Measurements from ENCODE around the gene GADL1.

Gene GADL1

DNA sequence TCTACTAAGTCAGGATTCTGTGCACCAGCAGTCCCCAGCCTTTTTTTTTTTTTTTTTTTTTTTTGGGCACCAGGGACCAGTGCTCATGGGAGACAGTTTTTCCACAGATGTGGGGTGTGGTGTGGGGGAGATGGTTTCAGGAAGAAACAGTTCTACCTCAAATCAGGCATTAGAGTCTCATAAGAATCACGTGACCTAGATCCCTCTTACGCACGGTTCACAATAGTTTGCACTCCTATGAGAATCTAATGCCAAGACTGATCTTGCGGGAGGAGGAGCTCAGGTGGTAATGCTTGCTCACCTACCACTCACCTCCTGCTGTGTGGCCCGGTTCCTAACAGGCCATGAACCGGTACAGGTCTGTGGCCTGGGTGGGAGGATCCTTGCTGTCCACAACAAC, 88.8 kb downstream of the GADL1 start:
- DNase-seq: no peak

DNA sequence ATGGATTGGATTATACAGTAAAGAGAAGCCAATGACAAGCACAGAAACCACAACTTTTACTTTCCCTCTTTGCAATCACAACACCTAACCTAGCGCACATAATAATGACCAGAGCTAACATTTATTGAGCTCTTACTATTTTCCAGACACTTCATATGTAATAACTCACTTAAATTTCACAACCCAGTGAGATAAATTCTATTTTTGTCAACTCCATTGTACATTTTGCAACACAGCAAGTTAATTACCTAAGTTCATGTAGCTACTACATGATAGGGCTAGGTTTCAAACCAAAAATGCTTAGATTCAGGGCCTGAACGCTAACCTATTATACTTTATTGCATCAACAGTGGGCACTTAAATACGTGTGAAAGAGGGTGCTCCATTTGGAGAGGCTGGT, 89.5 kb downstream of the GADL1 start:
- DNase-seq: peak; percentile 7

DNA sequence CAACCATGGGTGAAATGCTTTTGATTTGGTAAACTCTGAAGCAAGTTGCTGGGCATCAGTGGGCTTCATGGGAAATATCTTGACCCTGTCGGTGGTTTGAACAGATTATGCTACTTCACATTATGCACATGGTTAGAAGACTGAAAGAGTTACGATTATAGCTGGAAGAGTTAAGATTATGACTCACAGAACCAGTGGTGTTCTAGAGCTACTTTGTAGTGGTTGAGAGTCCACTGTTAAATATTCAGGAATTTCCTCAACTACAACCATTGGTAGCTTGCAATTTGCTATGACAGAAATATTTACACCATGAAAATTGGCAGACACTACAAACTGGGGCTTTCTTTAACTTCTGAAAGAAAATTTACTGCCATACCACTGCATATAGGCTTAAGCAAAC, 99.3 kb downstream of the GADL1 start:
- no peak for DNase-seq

DNA sequence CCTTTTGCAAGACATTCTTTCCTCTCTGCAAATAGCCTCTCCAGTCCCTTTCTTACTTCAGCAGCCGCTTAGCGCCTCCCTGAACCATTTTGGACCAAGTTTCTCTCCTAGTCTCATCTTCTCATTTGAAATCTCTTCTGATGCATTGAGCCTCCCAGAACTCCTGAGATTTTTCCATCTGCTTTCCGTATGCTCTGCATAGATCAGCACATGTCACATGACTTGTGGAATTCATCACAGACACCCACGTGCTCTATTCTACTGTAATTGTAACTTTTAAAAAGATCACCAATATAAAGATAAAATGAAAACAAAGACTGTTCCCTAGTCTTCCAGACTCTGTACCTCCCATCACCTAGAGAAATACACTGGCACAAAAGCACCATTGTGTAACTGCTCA, 100.7 kb downstream of the GADL1 start:
- no peak for DNase-seq

DNA sequence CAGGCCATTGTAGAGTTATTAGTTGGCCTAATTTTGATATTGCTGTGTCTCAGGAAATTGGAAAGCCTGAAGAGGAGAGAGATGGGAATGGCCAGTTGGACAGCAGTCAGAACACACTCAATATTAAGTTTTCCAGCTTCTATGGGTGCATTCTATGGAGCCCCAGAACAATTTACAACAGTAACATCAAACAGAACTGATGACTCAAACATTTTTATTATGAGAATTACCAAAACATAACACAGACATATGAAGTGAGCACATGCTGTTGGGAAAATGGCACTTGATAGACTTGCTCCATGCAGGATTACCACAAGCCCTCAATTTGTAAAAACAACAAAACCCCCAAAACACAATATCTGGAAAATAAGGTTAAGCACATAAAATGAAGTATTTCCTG, 104.3 kb downstream of the GADL1 start:
- DNase-seq: no peak

DNA sequence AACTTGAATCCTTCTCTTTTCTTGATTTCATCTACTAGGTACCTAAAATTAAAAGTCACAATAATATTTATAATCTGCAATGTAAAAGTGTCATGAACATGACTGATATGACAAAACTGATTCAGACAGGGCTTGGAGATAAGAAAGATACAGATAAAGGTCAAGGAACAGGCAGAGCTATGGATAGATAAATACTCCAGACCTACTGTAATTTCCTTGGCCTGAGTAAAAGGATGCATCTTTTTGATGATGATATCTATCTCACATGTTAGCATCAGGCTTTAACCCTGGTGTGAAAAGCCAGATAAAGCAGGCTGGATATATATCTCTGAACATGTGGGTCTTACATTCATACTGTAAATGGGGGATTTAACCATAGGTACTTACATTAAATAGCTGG, 108.1 kb downstream of the GADL1 start:
- DNase-seq: no peak

DNA sequence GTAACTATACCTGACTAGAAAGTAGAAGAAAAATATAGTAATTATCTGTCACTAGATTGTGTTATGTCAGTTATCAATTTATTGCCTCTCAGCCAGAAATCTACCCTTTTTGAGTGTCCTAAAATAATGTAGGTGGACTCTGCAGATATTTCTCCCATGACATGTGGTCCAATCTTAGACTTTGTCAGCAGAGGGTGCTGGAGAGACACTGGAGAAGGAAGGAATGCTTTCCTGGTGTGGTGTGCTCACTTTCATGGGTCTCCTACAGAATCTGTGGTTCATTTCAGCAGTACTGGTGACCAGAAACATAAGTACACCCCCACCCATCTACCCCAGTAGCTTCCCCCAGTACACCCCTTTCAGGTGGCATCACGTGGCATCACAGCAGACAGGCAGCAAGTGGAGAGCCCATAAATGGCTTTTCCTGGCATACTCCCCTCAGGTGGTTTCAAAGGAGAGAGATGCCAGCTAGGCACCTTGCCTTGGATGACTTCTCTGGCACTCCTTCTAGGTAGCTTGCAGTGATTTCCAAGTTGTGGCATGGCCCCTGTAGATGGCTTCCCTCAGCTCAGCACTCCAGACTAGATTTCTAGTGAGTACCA, 114.7 kb downstream of the GADL1 start:
- DNase-seq: peak; percentile 33

DNA sequence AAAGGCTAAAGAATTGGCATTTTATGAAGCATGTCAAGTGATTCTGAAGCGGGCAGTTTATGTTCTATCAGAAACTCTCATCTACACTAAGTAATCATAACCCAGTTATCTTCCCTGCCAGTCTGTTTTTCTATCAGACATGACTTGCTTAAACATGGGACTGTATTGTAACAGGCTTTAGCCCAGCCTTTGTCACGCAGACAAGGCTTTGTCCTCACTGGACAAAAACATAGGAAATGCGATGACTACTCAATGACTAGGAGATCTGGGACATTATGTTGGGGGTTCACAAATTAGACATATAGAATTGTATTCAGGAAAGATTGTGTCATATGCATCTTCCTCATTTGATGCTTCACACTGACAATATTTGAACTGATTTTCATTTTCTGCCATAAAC, 115.5 kb downstream of the GADL1 start:
- DNase-seq: peak; percentile 76

DNA sequence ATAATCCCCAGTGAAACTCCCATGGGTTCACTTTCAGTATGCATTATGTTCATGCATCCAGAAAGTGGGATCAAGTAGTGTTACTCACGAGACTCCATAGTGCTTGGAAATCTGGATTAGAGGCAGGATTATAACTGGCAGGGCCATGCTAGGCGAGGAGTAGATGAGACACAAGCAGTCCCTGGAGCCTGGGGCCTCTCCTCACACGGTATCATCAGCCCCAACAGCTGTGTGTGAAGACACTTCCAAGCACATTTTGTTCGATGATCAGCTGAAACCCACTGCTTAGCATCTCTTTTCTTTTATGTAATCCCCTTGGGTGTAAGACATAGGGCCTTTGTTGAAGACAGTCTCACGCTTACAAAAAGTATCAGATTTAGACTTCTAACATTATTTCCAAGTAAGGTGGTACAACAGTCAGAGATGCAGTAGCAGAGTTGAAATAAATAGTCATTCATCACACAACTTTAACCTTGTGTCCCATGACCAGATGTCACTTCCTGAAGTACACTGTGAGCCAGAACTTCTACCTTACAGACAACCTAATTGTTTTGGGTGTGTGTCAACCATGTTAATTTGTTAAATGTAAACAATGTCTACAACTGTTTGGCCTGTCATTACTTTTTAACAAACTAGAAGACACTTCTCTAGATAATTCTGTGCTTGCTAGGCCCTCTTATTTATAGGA, 116.9 kb downstream of the GADL1 start:
- DNase-seq: no peak

DNA sequence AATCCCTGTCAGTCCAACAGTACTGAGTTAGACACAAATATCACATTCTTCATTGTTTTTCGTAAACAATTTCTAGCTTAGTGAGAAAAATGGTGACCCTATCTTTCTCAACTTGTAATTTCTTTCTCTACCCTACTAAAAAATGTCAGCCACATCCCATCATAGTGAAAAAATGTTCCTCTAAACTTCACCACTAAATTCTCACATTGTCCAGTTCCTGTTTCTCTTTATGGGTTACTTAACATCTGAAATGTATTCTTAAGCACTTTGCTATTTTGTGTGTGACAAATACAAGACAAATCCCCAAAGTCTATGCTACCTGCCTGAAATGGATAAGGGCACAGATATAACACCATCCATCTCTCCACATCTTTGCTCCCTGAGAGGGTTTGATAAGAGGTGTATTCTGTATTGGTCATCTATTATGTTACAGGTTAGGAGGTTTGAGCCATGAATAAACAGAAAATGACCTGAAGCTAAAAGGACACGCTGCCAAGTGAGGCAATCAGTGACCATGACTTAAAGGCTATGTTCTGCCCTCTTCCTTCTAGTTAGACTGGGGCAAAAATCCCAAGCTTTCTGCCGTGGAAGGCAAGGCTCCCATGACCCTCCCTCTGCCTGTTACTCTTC, 118.2 kb downstream of the GADL1 start:
- no peak for DNase-seq

DNA sequence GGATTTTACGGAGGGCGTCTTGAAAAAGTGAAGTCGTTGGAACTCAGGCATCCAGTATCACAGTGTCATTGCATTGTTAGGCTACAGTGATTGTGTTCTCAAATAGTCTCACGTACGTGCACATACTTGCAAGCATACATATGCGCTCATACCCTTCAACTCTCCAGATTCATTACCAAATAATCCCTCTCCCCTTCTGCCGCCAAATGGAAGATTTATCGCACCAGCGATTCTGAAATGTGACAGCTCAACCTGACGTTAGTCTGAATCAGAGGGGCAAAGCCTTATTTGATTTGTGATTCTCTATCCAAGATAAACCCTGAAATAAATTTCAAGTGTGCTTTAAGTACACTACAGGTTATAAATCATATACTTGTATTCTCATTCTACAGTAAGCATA, 119.4 kb downstream of the GADL1 start:
- DNase-seq: no peak

DNA sequence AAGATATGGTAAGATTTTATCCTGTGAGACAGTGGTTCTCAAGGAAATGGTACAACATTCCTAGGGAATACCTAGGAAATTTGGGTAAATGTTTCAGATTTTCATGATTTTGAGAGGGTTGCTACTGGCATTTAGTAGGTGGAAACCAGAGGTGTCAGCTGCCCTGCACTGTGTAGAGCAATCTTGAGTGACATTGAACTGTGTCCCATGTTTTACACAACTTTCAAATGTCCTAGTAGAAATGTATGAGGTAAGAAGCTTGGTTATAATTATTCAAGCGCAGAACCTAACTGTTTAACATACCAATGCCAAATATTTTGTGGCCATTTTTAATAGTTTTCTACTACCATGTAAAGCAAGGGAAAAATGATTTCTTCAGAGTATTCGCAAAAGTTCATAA, 120.4 kb downstream of the GADL1 start:
- DNase-seq: no peak

DNA sequence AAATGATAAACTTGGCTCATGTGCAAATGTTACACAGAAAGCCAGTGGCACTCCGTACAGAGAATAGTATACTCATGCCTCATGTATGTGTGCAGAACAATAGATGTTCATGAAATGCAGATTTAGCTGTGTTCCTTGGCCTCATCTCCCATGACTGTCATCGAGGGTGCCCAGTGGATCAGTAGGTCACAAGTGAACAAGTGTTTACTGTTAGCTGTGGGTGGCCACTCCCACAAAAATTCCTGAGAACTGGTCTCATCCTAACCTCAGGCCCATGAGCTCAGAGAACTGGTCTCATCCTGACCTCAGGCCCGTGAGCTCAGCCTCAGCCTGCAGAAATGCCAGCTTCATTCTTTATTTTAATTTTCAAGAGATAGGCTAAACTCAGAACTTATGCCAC, 124.1 kb downstream of the GADL1 start:
- peak; percentile 27 for DNase-seq

DNA sequence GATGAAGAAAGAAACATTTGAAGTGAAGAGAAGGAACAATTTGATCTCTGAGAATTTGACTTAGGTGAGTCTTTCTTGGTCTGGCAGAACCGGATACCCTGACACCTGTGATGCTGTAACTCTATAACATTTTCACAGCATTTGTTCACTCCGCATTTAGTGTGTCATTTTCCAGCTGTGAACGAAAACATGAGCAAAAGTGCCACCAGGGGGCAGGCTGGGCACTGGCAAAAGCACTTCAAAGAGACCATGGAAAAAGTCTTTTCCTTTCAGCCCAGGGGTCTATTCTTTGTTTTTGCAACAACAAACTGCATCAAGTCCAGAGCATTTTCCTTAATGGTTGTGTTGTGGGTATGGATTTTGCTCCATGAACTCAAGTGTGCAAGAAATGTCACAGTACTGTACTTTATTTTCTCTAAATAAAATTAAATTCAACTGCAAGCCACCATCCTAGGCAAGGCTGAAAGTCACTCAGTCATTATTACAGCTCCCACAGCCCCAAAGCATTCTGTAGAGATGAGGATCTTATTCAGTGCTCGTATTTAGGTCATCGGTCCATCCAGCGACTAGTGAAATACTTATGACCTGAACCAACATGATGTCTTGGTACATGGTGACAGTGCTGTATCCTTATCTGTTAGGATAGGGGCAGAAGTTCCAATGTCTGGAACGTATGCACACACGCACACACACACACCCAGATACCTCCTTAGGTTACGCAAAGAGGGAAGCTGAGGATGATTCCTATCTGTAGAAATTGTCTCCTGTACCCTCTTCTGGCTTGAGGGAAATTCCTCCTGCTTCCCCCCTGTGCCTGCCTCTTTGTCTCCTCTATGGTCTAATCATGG, 125.5 kb downstream of the GADL1 start:
- DNase-seq: peak; percentile 73

DNA sequence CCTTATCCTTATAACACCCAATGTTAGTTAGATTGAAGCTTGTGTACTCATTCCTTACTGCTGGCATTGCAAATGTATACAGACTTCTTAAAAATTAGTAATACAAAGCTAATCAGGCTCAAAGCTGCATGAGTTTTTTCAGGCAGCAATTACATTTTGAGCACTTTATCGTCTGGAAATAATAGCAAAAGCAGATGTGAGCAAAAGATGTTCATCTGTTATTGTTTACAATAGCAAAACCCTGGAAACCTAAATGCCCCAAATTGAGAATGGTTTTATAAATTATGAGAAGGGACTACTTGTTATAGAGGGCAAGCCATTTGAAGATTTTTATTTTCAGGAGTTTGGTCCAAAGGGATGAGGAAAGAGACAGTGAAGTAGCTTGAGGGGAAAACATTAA, 126.4 kb downstream of the GADL1 start:
- no peak for DNase-seq

DNA sequence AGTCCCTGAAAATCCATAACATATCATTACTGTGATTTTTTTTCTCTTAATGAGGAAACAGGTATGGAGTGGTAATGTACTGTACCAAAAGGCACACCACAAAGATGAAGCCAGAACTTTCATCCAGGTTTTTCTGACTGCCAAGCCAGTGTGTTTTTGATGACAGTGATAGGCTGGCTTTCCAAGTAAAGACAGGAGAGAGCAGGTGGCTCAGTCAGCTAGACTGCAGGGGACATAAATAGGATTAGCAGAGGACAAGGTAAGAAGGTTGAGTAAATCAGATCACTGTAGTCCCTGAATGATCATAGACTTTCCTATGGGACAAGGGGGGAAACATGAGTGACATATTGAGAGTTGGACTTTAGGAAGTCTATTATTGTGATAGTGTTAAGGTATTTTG, 127.9 kb downstream of the GADL1 start:
- DNase-seq: no peak

DNA sequence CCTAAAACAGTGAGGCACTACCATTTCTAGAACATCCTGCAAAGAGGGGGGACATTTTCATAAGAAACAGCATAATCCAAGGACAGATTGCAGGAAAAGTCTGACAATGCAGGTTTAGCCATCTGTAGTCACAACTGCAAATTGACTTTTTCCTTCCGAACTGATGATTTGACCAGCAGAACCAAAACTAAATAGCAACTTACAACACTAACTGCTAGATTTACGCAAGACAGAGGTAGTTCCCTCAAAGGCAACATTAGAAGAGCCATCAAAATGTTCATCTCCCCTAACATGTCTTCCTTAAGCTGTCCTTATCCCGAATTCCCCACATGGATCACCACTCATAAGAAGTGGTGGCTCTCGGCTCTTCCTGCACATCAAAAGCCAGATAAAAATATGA, 129.6 kb downstream of the GADL1 start:
- peak; percentile 55 for DNase-seq

DNA sequence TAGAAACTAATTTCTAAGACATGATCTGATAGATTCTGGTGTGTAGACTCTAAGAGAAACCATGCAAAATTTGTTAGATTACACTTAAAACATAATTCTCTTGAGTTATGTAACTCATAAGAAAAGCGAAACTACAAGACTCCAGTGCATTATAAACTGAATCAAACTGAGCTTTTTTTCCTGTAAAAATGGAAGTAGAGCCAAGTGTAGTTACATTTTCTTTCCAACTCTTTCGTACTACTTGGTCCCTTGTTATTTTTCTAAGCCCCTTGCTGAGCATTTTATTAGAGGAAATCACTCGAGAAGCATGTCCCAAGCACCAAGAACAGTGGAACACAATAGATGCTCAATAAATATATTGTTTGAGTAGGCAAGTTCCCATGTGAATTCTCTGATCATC, 130.2 kb downstream of the GADL1 start:
- DNase-seq: peak; percentile 31

DNA sequence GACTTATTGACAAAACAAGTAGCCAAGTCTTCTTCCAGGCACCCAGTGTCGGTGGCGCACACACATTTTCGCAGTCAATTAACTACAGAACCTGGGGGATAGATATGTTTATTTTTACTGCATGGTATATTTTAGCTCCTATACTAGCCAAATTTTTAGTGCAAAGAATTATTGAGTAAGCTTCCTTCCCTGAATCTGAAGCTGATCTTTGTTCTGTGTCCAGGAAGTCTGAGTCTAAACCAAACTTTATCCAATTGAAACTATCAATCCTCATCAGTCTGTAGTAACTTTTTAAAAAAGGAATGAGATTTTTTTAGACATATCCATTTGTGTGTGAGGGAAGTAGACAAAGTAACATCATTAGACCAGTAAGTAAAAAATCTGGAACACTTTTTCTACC, 133.1 kb downstream of the GADL1 start:
- DNase-seq: no peak

DNA sequence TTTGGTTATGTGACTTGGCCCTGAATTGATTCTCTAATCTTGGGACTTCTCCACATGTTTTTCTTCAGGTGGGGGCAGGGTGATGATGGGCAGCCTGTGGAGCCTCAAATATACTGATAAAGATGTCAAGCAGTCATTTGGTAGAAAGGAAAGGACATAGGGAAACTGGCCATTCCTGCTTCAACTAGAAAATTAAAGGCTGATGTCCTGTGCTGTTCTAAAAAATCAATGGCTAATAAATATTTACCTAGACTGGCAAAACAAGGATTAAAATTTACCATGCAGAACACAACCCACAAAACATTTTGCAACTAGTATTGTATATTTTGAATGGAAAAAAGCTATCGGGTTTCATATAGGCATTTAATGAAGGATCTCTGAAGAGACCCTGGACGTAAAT, 133.7 kb downstream of the GADL1 start:
- no peak for DNase-seq

DNA sequence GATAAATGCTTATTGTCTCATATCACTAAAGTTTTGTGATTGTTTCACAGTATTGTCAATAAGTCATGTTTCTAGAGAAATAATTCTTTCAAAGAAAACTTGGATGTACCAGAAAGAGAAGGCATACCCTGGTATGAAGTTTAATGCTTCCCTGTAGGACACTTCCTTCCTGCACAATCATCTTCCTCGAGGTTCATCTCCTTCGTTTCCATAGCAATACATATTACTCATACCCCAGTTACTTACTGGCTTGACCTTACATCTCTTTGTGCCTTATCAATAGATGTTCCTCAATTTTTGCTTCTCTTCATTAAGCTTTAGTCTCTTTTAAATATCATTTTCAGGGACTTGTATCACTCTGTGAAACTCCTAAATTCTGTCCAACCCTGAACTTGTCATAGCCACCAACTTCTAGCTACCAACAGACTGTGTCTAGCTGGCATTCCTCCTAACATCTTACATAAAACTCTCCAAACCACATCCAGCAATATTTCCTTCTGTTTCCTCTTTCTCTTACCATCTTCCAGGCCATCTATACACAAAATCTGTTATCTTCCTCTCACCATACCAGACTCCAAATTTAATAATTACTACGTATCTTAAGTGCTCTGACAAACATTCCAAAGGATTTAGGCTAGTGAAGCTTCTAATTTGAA, 134.3 kb downstream of the GADL1 start:
- peak; percentile 30 for DNase-seq

DNA sequence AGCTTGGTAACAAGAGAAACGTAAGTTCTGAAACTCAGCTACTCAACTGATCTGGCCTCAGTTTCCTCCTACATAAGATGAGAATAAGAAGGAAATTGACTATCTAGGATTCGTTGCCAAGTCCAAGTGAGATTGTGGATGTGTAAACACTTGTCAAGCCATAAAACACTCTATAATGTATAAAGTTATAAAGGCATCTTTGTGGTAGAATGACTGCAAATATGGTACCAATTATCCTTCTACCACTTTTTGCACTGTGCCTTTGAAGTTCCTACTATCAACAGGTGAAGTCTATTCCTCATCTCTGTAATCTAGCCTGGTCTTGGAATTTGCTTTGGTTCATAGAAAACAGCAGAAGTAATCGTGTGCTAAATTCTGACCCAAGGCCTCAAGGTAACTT, 138.2 kb downstream of the GADL1 start:
- no peak for DNase-seq

DNA sequence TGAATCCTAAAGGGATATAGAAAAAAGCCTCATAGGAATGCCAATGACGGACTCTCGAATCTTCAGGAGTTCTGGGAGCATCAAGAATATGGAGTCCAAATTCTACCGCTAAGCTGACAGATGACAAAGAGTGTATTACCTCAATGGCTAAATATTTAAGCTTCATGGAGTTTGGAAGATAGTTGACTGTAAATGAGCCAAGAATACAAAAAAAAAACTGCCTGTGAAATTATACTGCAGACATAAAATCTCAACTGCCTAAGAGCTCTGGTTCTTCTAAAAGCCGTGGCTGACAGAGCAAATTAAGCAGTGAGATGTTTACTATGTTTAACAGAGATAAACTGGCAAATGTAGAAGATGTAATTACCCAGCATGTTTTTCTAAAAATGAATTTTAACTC, 140.0 kb downstream of the GADL1 start:
- no peak for DNase-seq

All from suppressor macrophage treated with lipopolysaccharide for 4 hours (primary cell).